Measurements from ENCODE around the gene FOXP1.

FOXP1 gene

DNA sequence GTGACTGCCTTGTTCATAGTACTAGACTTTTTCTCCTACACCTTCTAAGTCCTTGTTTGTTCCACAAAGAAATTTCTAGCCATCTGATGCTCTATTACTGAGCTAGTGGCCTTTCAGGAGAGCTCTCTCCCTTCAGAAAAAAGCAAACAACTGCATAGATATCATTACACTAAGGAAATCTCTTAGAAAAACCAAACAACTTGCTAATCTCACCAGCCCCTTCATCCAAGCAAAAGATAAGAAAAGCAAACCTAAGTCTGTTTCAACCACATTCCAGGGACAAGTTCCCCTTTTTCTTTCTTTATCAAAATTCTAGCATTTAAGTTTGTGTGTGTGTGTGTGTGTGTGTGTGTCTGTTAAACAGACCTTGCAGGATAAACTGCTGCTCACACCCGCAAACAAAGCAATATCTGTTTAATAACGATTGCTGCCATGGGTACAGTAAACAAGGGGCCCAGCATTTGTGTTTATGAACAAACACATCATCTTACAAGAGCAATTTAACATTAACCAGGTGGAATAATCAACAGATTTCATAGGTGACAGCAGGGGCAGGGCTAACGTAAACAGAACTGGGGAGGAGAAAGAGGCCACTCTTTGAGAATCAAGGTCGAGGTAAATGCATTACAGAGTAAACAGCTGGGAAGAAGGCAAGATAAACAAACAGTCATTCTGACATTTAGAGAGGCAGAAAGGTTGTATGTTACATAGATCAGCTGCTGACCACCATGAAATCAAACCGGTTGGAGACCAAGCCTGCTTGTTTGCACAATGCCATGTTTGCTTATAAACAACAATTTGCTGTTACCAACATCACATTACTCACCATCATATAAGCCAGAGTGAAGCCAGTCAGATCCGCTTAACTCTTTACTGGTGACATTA lies 375.1 kb downstream of the FOXP1 start:
- Histone ChIP-seq H3K27ac (no peak overlapping the region), H3K9ac (no peak overlapping the region), H3K4me3 (ENCODE audit: low read depth, low read length) (no peak overlapping the region), H3K79me2 (no peaks in the 10 kb centered on the region), H2AFZ (no peak overlapping the region), H3K27me3 (ENCODE audit: control insufficient read depth, insufficient read depth, low read length) (no peaks in the 10 kb centered on the region), H3K36me3 (ENCODE audit: control insufficient read depth, insufficient read depth, low read length) (no peaks in the 10 kb centered on the region), H3K9me3 (ENCODE audit: control insufficient read depth, low read length) (no peaks in the 10 kb centered on the region), H3K4me2 (ENCODE audit: low read length) (no peak overlapping the region), H3K4me1 (no peaks in the 10 kb centered on the region)
- TF ChIP-seq, protein P1, sequence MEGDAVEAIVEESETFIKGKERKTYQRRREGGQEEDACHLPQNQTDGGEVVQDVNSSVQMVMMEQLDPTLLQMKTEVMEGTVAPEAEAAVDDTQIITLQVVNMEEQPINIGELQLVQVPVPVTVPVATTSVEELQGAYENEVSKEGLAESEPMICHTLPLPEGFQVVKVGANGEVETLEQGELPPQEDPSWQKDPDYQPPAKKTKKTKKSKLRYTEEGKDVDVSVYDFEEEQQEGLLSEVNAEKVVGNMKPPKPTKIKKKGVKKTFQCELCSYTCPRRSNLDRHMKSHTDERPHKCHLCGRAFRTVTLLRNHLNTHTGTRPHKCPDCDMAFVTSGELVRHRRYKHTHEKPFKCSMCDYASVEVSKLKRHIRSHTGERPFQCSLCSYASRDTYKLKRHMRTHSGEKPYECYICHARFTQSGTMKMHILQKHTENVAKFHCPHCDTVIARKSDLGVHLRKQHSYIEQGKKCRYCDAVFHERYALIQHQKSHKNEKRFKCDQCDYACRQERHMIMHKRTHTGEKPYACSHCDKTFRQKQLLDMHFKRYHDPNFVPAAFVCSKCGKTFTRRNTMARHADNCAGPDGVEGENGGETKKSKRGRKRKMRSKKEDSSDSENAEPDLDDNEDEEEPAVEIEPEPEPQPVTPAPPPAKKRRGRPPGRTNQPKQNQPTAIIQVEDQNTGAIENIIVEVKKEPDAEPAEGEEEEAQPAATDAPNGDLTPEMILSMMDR (IDR thresholded peaks at IDR 0.05) = no peak

DNA sequence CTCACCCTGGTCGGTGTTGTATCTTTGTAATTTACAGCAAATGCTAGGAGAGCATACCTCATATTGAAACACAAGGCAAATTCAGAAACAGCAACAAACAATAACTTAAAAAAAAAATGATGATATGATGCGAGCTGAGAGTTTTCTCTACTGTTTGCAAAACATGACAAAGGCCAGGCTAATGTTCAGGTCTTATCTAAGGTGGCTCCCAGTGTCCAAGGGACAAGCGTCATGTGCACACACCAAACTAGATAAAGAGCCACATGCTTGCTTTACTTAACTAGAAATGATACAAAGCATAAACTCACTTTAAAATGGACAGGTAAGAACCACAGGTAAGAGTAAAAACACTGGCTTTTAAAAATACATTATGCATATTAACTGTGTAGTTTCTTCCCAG lies 375.9 kb downstream of the FOXP1 start:
- no peaks in the 10 kb centered on the region for H3K27me3 ChIP-seq (ENCODE audit: control insufficient read depth, insufficient read depth, low read length)
- no peak overlapping the region for H3K27ac ChIP-seq
- no peak overlapping the region for H3K4me3 ChIP-seq (ENCODE audit: low read depth, low read length)
- no peaks in the 10 kb centered on the region for H3K36me3 ChIP-seq (ENCODE audit: control insufficient read depth, insufficient read depth, low read length)
- no peaks in the 10 kb centered on the region for H3K4me1 ChIP-seq
- H2AFZ ChIP-seq = no peak overlapping the region
- no peaks in the 10 kb centered on the region for H3K9me3 ChIP-seq (ENCODE audit: control insufficient read depth, low read length)
- TF ChIP-seq, protein P1 (IDR thresholded peaks at IDR 0.05) = no peak
- no peaks in the 10 kb centered on the region for H3K79me2 ChIP-seq
- H3K4me2 ChIP-seq (ENCODE audit: low read length) = no peak overlapping the region
- no peak overlapping the region for H3K9ac ChIP-seq

DNA sequence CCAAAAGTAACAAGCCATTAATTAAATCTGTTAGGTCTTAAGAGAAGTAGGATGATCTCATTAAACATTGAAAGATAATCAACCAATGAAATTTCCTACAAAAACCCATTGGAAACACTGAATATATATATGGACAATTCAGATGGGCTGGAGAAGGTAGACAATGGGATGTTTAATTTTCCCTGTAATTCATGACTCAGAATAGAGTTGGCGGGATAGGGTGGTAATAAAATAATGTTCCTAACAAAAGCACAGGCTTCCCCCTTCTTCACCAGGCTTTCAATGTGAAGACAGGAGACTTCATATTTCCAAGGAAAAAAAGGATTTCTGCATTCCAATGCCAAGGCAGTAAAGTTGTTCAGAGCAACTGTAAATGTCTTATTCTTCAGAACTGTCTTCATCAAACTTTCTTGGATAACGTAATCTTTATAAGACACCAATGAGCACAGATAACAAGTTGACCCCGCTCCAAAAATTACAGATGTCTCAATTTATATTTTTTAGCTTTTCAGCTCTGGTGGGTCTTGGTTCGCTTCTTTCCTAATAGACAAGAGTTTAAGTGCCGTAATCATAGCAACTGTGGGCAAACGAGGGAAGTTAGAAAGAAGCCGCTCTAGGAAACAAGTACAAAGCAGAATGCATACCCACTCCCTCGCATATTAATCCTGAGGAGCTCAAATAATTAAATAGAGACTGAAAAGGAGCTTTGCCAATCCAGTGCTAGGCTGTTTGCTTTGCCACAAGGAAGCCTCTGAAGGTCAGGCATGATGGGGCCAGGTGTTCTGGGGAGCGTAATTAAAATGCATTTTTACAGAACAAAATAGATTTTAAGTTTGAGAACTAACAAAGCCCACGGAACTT lies 377.0 kb downstream of the FOXP1 start:
- Histone ChIP-seq H3K4me3 (ENCODE audit: low read depth, low read length) (no peak overlapping the region), H2AFZ (no peak overlapping the region), H3K4me2 (ENCODE audit: low read length) (no peak overlapping the region), H3K9ac (no peak overlapping the region), H3K27ac (no peak overlapping the region), H3K27me3 (ENCODE audit: control insufficient read depth, insufficient read depth, low read length) (no peaks in the 10 kb centered on the region), H3K9me3 (ENCODE audit: control insufficient read depth, low read length) (no peaks in the 10 kb centered on the region), H3K79me2 (no peaks in the 10 kb centered on the region), H3K36me3 (ENCODE audit: control insufficient read depth, insufficient read depth, low read length) (no peaks in the 10 kb centered on the region), H3K4me1 (no peaks in the 10 kb centered on the region)
- TF ChIP-seq, protein P1 (IDR thresholded peaks at IDR 0.05) = no peak

DNA sequence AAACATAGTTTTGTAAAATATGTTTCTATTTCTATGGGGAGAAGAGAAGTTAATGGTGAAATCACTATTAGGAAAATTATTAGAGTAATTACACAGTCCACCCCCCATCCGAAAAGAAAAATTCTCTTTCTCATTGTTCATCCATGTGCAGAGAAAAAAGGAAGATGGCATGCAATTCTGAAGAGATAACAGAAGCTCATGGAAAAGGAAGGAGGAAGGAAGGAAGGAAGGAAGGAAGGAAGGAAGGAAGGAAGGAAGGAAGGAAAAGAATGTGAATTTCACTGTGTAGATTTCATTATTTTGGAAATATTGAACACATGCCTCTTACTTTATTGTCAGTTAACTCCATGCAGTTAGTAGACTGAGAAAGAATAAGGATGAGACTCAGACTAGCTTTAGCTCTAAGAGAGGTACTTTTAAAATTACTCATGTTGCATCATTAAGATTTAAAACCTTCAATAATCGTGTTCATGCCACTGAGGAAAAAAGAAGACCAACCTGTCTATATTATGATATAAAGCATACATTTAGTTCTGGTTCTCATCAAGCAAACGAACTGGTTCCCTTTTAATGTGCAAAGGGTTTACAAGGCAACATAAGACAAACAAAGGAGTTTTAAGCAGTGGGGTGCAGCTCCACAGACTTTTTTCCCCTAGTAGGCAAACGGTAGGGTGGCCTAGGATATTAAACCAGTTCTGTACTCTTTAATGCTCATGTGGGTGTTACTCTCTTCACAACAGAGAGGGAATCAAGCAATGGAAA lies 379.6 kb downstream of the FOXP1 start:
- no peak overlapping the region for H3K27ac ChIP-seq

More for the DNA sequence above, 379.6 kb downstream of the FOXP1 start:
- H3K4me3 ChIP-seq (ENCODE audit: low read depth, low read length) = no peak overlapping the region
- TF ChIP-seq, protein P1 (IDR thresholded peaks at IDR 0.05) = no peak
- no peak overlapping the region for H3K9ac ChIP-seq
- H3K9me3 ChIP-seq (ENCODE audit: control insufficient read depth, low read length) = no peaks in the 10 kb centered on the region
- no peak overlapping the region for H3K4me2 ChIP-seq (ENCODE audit: low read length)
- H3K4me1 ChIP-seq = no peaks in the 10 kb centered on the region
- no peaks in the 10 kb centered on the region for H3K27me3 ChIP-seq (ENCODE audit: control insufficient read depth, insufficient read depth, low read length)
- no peaks in the 10 kb centered on the region for H3K36me3 ChIP-seq (ENCODE audit: control insufficient read depth, insufficient read depth, low read length)
- H2AFZ ChIP-seq = no peak overlapping the region
- no peaks in the 10 kb centered on the region for H3K79me2 ChIP-seq

Data from parathyroid adenoma (tissue), 2 donors.